ENCODE measurements around the gene ADAMTSL4.

Gene ADAMTSL4

GRCh38 chr1:150548632-150549495, at the start of gene ADAMTSL4:
Gene ADAMTSL4, plus strand, starts transcription at chr1:150549408. Its CDS starts 2,881 bp downstream, at chr1:150552289.
- TF ChIP-seq EZH2phosphoT487 (IDR thresholded peaks at IDR 0.05; ENCODE audit: low read length), result no peak
- TF ChIP-seq EZH2 (optimal IDR thresholded peaks at IDR 0.05; ENCODE audit: low read depth, low read length), result no peak
- TF ChIP-seq CTCF (IDR thresholded peaks at IDR 0.05; ENCODE audit: low read length), result peak; percentile 30
- H3K9ac ChIP-seq (ENCODE audit: low read length), result peak within 1 kb of the TSS; percentile 22; the same call in 1 of the 2 replicates
- H3K79me2 ChIP-seq (ENCODE audit: low read length), result no peaks in the 10 kb centered on the region
- peak within 1 kb of the TSS; percentile 74 for H2AFZ ChIP-seq (ENCODE audit: low read length)
- peaks cover 32% of the 10 kb centered on the region for H3K27me3 ChIP-seq (replicated peaks; ENCODE audit: insufficient read depth, low read length)
- H3K4me1 ChIP-seq (ENCODE audit: low read length), result 0 out of 2 replicates have a peak, but pooled peaks cover 2% of the 10 kb centered on the region
- no peaks in the 10 kb centered on the region for H3K36me3 ChIP-seq (replicated peaks; ENCODE audit: insufficient read depth, low read length)
- H3K4me3 ChIP-seq (ENCODE audit: low read length), result peak within 1 kb of the TSS; percentile 58
- peak; percentile 59 for DNase-seq
- H3K27ac ChIP-seq (ENCODE audit: low read length), result no peak within 1 kb of the TSS
- no peaks in the 10 kb centered on the region for H3F3A ChIP-seq (ENCODE audit: insufficient read depth, low read length)
- no peaks in the 10 kb centered on the region for H3K9me3 ChIP-seq (replicated peaks; ENCODE audit: insufficient read depth, low read length)
- no peaks in the 10 kb centered on the region for H4K20me1 ChIP-seq (ENCODE audit: insufficient read depth, low read length)
- peak within 1 kb of the TSS; percentile 90 for H3K4me2 ChIP-seq (ENCODE audit: low read depth, low read length)
- no peaks in the 10 kb centered on the region for H3K9me2 ChIP-seq (replicated peaks; ENCODE audit: insufficient read depth, low read length)

DNA sequence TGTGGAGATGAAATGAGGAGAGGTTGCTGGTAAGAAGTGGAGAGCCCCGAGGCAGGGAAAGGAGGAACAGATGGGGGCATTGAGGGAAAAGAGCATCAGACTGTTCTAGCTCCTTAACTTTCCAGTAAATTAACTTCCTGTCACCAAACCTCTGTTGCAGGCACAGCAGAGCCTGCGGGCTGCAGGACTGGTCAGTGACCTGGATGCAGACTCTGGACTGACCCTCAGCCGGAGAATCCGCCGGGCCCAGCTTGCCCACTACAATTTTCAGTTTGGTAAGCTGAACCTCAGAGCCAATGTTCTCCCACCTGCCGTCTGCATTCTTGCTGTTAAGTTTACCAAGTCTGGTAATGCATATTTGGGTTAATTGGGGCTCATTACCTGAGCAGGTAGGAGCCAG, 43.8 kb upstream of the ADAMTSL4 start:
- Histone ChIP-seq H3K4me2 (ENCODE audit: low read depth, low read length) (no peak overlapping the region), H3F3A (ENCODE audit: insufficient read depth, low read length) (no peaks in the 10 kb centered on the region), H3K79me2 (ENCODE audit: low read length) (no peaks in the 10 kb centered on the region), H3K36me3 (replicated peaks; ENCODE audit: insufficient read depth, low read length) (no peaks in the 10 kb centered on the region), H2AFZ (ENCODE audit: low read length) (no peak overlapping the region), H3K27ac (ENCODE audit: low read length) (no peak overlapping the region), H3K9ac (ENCODE audit: low read length) (no peak overlapping the region), H3K9me3 (replicated peaks; ENCODE audit: insufficient read depth, low read length) (no peaks in the 10 kb centered on the region), H3K4me3 (ENCODE audit: low read length) (no peak overlapping the region), H3K27me3 (replicated peaks; ENCODE audit: insufficient read depth, low read length) (no peaks in the 10 kb centered on the region), H3K4me1 (ENCODE audit: low read length) (no peaks in the 10 kb centered on the region), H4K20me1 (ENCODE audit: insufficient read depth, low read length) (no peaks in the 10 kb centered on the region), H3K9me2 (replicated peaks; ENCODE audit: insufficient read depth, low read length) (no peaks in the 10 kb centered on the region)
- DNase-seq, result no peak
- no peak for TF ChIP-seq CTCF (IDR thresholded peaks at IDR 0.05; ENCODE audit: low read length)
- TF ChIP-seq EZH2phosphoT487 (IDR thresholded peaks at IDR 0.05; ENCODE audit: low read length), result no peak
- no peak for TF ChIP-seq EZH2 (optimal IDR thresholded peaks at IDR 0.05; ENCODE audit: low read depth, low read length)

DNA sequence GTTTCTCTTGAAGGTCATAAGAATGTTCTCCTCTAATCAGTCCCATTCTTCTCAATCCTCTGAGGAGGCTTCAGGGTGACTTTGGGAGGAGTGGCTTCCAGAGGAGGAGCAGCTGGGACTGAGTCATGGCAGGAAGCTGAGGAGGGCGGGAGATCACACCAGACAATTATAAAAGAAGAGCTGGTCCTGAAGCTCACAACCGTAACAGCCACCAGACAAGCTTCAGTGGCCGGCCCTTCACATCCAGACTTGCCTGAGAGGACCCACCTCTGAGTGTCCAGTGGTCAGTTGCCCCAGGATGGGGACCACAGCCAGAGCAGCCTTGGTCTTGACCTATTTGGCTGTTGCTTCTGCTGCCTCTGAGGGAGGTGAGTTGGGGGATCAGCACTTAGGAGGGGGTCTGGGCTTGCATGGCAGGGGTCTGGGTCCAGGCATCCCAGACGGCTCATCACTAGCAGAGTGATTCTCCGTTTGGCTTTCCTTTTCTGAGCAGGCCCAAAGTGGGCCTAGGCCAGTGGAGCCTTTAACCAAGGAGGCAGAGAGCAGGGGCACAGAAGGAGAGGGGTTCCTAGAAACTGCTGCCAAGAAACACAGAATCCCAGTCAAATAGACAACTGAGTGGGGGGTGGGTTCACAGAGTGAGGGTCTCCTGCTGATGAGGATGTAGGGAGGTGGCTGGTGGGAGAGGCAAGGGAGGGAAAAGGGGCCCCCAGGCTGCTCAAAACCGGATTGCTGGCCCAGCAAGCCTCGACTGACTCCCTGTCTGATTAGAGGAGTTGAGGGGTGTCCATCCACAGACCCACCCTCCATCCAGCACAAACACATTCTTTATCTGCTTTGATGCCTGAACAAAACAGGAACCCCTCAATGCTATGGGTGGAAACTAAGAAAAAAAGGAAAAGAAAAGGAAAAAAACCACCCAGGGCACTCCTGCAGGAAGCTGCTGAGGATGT, 41.0 kb upstream of the ADAMTSL4 start, which contains the start of gene ECM1:
ECM1 (plus strand) TSS at position 198 of the 953 bp plus-strand sequence; CDS start at position 299, 101 bp downstream.
- no peak for DNase-seq
- no peak within 1 kb of the TSS for H3K27ac ChIP-seq (ENCODE audit: low read length)
- H4K20me1 ChIP-seq (ENCODE audit: insufficient read depth, low read length), result no peaks in the 10 kb centered on the region
- H3K36me3 ChIP-seq (replicated peaks; ENCODE audit: insufficient read depth, low read length), result no peaks in the 10 kb centered on the region
- H3K9me3 ChIP-seq (replicated peaks; ENCODE audit: insufficient read depth, low read length), result no peaks in the 10 kb centered on the region
- no peak within 1 kb of the TSS for H2AFZ ChIP-seq (ENCODE audit: low read length)
- no peak within 1 kb of the TSS for H3K4me2 ChIP-seq (ENCODE audit: low read depth, low read length)
- H3K79me2 ChIP-seq (ENCODE audit: low read length), result no peaks in the 10 kb centered on the region
- TF ChIP-seq CTCF (IDR thresholded peaks at IDR 0.05; ENCODE audit: low read length) (no peak), EZH2 (optimal IDR thresholded peaks at IDR 0.05; ENCODE audit: low read depth, low read length) (no peak), EZH2phosphoT487 (IDR thresholded peaks at IDR 0.05; ENCODE audit: low read length) (no peak)
- H3K9me2 ChIP-seq (replicated peaks; ENCODE audit: insufficient read depth, low read length), result no peaks in the 10 kb centered on the region
- H3K9ac ChIP-seq (ENCODE audit: low read length), result no peak within 1 kb of the TSS
- H3K4me1 ChIP-seq (ENCODE audit: low read length), result no peaks in the 10 kb centered on the region
- no peaks in the 10 kb centered on the region for H3K27me3 ChIP-seq (replicated peaks; ENCODE audit: insufficient read depth, low read length)
- H3F3A ChIP-seq (ENCODE audit: insufficient read depth, low read length), result no peaks in the 10 kb centered on the region
- no peak within 1 kb of the TSS for H3K4me3 ChIP-seq (ENCODE audit: low read length)

All from MM.1S (cell line).